Effector memory CD8-positive, alpha-beta T cell (primary cell): Measurements from ENCODE around the gene CSNK1G2.

ENCODE experiments used
- ATAC-seq: fragments of 150-1000 bp; cut with Tn5 transposase; replicated peaks from 2 replicates; pipeline ENCODE4 v1.10.0; 2021; ENCODE audit warnings: mild to moderate bottlenecking, moderate library complexity
- DNase-seq, 3 experiments: peaks; one replicate each; pipeline ENCODE4 v3.0.0; 2021
- H3K27ac Mint-ChIP-seq, 2 donors: one replicate each; pipeline ENCODE4 v1.8.0; 2022; ENCODE audit warnings: mild to moderate bottlenecking in 2 of 2, mixed read lengths in 2 of 2, moderate library complexity in 2 of 2
- H3K27me3 Mint-ChIP-seq, 2 donors: one replicate each; pipeline ENCODE4 v1.8.0; 2022; ENCODE audit warnings: mixed read lengths in 2 of 2
- H3K36me3 Mint-ChIP-seq: one replicate; pipeline ENCODE4 v1.8.0; 2022; ENCODE audit warnings: mild to moderate bottlenecking, moderate library complexity, mixed read lengths; ENCODE audit not compliant: insufficient read depth
- H3K4me1 Mint-ChIP-seq, 2 donors: one replicate each; pipeline ENCODE4 v1.8.0; 2022; ENCODE audit warnings: low read depth in 2 of 2, mixed read lengths in 2 of 2
- H3K4me3 Mint-ChIP-seq, 2 donors: one replicate each; pipeline ENCODE4 v1.8.0; 2022; ENCODE audit warnings: mild to moderate bottlenecking in 2 of 2, mixed read lengths in 2 of 2, moderate library complexity in 2 of 2
- H3K9me3 Mint-ChIP-seq, 2 donors: one replicate each; pipeline ENCODE4 v1.8.0; 2022; ENCODE audit warnings: mixed read lengths in 2 of 2

Gene CSNK1G2

DNA sequence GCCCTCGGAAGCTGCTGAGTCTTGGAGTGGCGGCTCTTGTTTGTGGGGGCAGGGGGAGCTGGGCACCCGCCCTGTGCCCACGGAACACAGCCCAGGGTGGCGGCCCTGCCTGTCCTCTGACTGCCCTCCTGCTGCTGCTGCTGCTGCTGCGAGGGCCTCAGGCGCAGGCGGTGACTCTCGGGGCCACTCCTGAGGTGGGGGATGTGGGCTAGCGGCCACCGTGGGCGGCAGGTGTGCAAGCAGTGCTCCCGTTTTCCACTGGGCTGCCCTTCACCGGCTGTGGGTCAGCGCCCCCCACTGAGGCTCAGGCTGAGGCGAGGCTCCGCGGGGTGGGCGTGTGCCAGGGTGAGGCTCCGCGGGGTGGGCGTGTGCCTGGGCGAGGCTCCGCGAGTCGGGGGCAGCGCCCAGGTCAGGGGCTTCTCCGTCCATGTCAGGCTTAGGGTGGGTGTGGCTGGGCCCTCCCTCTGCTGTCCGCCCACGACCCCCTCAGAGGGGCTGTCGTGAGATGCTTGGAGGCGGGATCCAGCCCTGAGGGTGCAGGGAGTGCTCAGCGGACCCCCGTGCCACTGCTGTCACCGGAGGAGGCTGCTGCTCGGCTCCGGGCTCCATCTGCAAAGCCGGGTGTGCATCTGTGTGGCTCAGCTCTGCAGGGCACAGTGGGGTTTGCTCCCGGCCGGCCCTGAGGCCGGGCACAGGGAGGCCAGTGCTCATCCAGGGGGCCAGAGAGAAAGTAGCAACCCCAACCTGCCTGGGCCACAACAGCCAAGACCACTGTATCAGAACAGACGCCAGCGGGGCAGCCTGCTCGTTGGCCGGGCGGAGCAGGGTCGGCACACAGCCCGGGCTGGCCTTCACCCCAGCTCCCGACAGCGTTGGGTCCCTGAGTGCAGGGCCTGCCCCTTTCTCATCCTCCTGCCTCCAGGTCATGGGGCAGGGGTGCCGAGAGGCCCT, 14.5 kb downstream of the CSNK1G2 start:
- Mint-ChIP-seq H3K27ac (no peak overlapping the region), H3K36me3 (peaks cover 68% of the 10 kb centered on the region), H3K9me3 (no peaks in the 10 kb centered on the region), H3K4me1 (peaks cover 25 to 26% of the 10 kb centered on the region in 2 donors), H3K4me3 (no peak overlapping the region), H3K27me3 (no peaks in the 10 kb centered on the region)
- ATAC-seq = no peak
- DNase-seq = no peak

- Mint-ChIP-seq H3K27me3 (no peaks in the 10 kb centered on the region), H3K4me1 (peaks cover 25 to 29% of the 10 kb centered on the region in 2 donors), H3K36me3 (peaks cover 68% of the 10 kb centered on the region), H3K9me3 (no peaks in the 10 kb centered on the region), H3K27ac (no peak overlapping the region), H3K4me3 (no peak overlapping the region)
- DNase-seq (no peak), ATAC-seq (no peak)
These were observed 15.1 kb downstream of the CSNK1G2 start for GRCh38 chr19:1956122-1956494.

- peak overlapping the region in 1 of 2 donors; percentile 85 for H3K27ac Mint-ChIP-seq
- H3K4me1 Mint-ChIP-seq = peaks cover 25 to 34% of the 10 kb centered on the region in 2 donors
- H3K4me3 Mint-ChIP-seq = peak overlapping the region in 1 of 2 donors; percentile 38
- no peaks in the 10 kb centered on the region for H3K27me3 Mint-ChIP-seq
- H3K36me3 Mint-ChIP-seq = peaks cover 64% of the 10 kb centered on the region
- no peaks in the 10 kb centered on the region for H3K9me3 Mint-ChIP-seq
- no peak for ATAC-seq
- DNase-seq = no peak
These were observed 16.0 kb downstream of the CSNK1G2 start for GRCh38 chr19:1956868-1957492.

GRCh38 chr19:1957562-1958248, 16.7 kb downstream of the CSNK1G2 start:
- no peak for ATAC-seq
- no peak for DNase-seq
- Mint-ChIP-seq H3K4me1 (peaks cover 25 to 33% of the 10 kb centered on the region in 2 donors), H3K27me3 (no peaks in the 10 kb centered on the region), H3K4me3 (peak overlapping the region in 1 of 2 donors; percentile 21), H3K36me3 (peaks cover 63% of the 10 kb centered on the region), H3K9me3 (no peaks in the 10 kb centered on the region), H3K27ac (peak overlapping the region in 1 of 2 donors; percentile 85)

GRCh38 chr19:1959928-1960589, 19.1 kb downstream of the CSNK1G2 start:
- ATAC-seq (no peak), DNase-seq (no peak)
- Mint-ChIP-seq H3K27ac (peak overlapping the region; percentile 67 to 82), H3K9me3 (no peaks in the 10 kb centered on the region), H3K36me3 (peaks cover 63% of the 10 kb centered on the region), H3K27me3 (no peaks in the 10 kb centered on the region), H3K4me1 (peaks cover 19 to 32% of the 10 kb centered on the region in 2 donors), H3K4me3 (peak overlapping the region in 1 of 2 donors; percentile 12)

DNA sequence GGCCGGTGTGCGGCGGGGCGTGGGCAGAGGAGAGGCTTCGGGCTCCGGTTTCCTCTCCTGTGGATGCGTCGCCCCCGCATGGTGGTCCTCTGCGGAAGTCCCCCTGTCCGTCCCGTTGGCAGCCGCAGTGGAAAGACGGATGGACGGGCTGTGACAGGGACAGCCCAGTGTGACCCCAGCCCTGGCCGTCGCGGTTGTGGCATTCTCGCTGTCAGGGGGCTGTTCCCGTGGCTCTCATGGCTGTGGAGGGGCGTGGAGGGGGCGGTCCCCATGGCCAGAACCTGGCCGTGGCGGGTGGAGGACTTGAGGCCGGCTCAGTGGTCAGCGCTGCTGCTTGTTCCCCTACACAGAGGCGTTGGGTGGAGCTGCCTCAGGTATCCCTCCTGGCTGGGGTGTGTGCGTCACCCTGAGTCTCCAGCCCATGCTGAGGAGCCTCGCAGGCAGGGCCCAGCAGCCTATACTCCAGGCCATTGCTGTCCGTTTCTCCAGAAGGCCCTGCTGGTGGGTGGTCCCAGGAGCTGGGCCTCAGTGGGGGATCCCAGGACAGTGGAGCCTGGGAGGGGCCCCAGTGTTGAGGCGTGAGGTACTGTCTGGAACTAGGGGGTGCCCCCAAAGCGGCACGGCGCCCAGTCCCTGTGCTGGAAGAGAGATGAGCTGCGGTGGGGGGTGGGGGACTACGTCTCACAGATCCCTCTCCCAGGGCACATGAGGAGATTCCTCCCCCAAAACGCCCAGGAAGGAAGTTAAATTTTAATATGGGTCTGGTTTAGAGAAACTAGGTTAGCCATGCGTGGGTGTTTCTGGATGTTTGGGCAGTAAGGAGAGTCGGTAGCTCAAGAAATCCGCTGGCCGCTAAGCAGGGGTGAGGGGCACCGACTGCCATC, 20.3 kb downstream of the CSNK1G2 start:
- H3K4me3 Mint-ChIP-seq = peak overlapping the region in 1 of 2 donors; percentile 42
- H3K9me3 Mint-ChIP-seq = no peaks in the 10 kb centered on the region
- peaks cover 21 to 37% of the 10 kb centered on the region in 2 donors for H3K4me1 Mint-ChIP-seq
- H3K36me3 Mint-ChIP-seq = peaks cover 59% of the 10 kb centered on the region
- no peaks in the 10 kb centered on the region for H3K27me3 Mint-ChIP-seq
- H3K27ac Mint-ChIP-seq = peak overlapping the region; percentile 67 to 82
- ATAC-seq = peak; percentile 46
- no peak for DNase-seq

- Mint-ChIP-seq H3K27ac (peak overlapping the region in 1 of 2 donors; percentile 82), H3K9me3 (no peaks in the 10 kb centered on the region), H3K4me1 (peaks cover 18 to 35% of the 10 kb centered on the region in 2 donors), H3K4me3 (no peak overlapping the region), H3K36me3 (peaks cover 59% of the 10 kb centered on the region), H3K27me3 (no peaks in the 10 kb centered on the region)
- DNase-seq (no peak), ATAC-seq (no peak)
These were observed 21.7 kb downstream of the CSNK1G2 start for GRCh38 chr19:1962674-1963073.

- DNase-seq = peak; percentile 46 to 76 (median 72)
- peak; percentile 84 for ATAC-seq
- Mint-ChIP-seq H3K4me1 (peaks cover 15 to 27% of the 10 kb centered on the region in 2 donors), H3K9me3 (no peaks in the 10 kb centered on the region), H3K4me3 (peak overlapping the region; percentile 56 to 76), H3K36me3 (peaks cover 55% of the 10 kb centered on the region), H3K27ac (peak overlapping the region; percentile 75 to 88), H3K27me3 (no peaks in the 10 kb centered on the region)
These were observed 26.2 kb downstream of the CSNK1G2 start for GRCh38 chr19:1967087-1967608.

GRCh38 chr19:1968279-1969175, 27.6 kb downstream of the CSNK1G2 start:
- DNase-seq (no peak), ATAC-seq (no peak)
- peak overlapping the region; percentile 65 to 83 for H3K27ac Mint-ChIP-seq
- H3K27me3 Mint-ChIP-seq = no peaks in the 10 kb centered on the region
- peaks cover 20 to 27% of the 10 kb centered on the region in 2 donors for H3K4me1 Mint-ChIP-seq
- peak overlapping the region in 1 of 2 donors; percentile 34 for H3K4me3 Mint-ChIP-seq
- no peaks in the 10 kb centered on the region for H3K9me3 Mint-ChIP-seq
- peaks cover 41% of the 10 kb centered on the region for H3K36me3 Mint-ChIP-seq

- Mint-ChIP-seq H3K27me3 (no peaks in the 10 kb centered on the region), H3K4me1 (peaks cover 25 to 29% of the 10 kb centered on the region in 2 donors), H3K27ac (peak overlapping the region; percentile 65 to 83), H3K4me3 (no peak overlapping the region), H3K36me3 (peaks cover 36% of the 10 kb centered on the region), H3K9me3 (no peaks in the 10 kb centered on the region)
- ATAC-seq (no peak), DNase-seq (no peak)
These were observed 28.4 kb downstream of the CSNK1G2 start for GRCh38 chr19:1969176-1970002.
